Mononuclear cell (primary cell): Measurements from ENCODE around the gene MTHFD2L. TPM values are rescaled to one million over a fixed set of nuclear protein-coding genes. Genes with fewer than 3 reads are reported as not detected.

Source experiments
- H3K27me3 ChIP-seq: 2 replicates; pipeline ENCODE4 v1.6.0; 2011; ENCODE audit warnings: low read length, control low read depth; ENCODE audit not compliant: insufficient read depth
- H3K4me1 ChIP-seq: 2 replicates; pipeline ENCODE4 v1.5.1; 2011; ENCODE audit warnings: mild to moderate bottlenecking, low read length, control low read depth; ENCODE audit not compliant: insufficient read depth
- H3K4me3 ChIP-seq: 2 replicates; pipeline ENCODE4 v1.5.1; 2011; ENCODE audit warnings: mild to moderate bottlenecking, low read length, moderate library complexity
- H3K9me3 ChIP-seq: 2 replicates; pipeline ENCODE4 v1.5.1; 2011; ENCODE audit warnings: low read depth, mild to moderate bottlenecking, control low read depth, low read length
- total RNA-seq: library from RNA; depleted of rRNA; stranded (reverse); fragments of >200 nt; gene quantifications from one replicate; pipeline ENCODE4 v1.2.3, GENCODE V29; 2012

Gene MTHFD2L
- total RNA-seq, 1 donor: 20.1 TPM

DNA sequence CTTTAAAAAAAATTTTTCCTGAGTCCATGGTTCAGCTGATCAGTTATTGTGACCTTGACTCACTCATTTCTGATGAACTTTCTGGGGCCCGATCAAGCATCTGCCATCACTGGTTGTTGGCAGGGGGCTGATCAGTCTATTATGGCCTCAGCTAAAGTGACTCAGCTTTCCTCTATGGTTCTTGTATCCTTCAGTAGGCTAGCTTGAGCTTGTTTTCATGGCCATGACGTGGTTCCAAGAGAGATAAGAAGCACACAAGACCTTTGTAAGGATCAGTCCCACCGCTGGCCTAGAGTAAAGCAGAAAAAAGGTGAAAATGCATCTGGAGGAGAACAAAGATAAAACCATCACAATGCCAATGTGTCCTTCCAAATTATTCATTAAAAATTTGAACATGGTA lies 120.6 kb downstream of the MTHFD2L start:
- Histone ChIP-seq H3K27me3 (no peaks in the 10 kb centered on the region), H3K9me3 (no peaks in the 10 kb centered on the region), H3K4me1 (peaks cover 4% of the 10 kb centered on the region), H3K4me3 (no peak overlapping the region)

- peaks cover 4% of the 10 kb centered on the region for H3K4me1 ChIP-seq
- H3K4me3 ChIP-seq: no peak overlapping the region
- no peaks in the 10 kb centered on the region for H3K27me3 ChIP-seq
- no peaks in the 10 kb centered on the region for H3K9me3 ChIP-seq
These were observed 121.8 kb downstream of the MTHFD2L start for GRCh38 chr4:74279716-74280115.

- no peaks in the 10 kb centered on the region for H3K27me3 ChIP-seq
- no peaks in the 10 kb centered on the region for H3K9me3 ChIP-seq
- peaks cover 4% of the 10 kb centered on the region for H3K4me1 ChIP-seq
- no peak overlapping the region for H3K4me3 ChIP-seq
These were observed 125.0 kb downstream of the MTHFD2L start for GRCh38 chr4:74282926-74283325.

DNA sequence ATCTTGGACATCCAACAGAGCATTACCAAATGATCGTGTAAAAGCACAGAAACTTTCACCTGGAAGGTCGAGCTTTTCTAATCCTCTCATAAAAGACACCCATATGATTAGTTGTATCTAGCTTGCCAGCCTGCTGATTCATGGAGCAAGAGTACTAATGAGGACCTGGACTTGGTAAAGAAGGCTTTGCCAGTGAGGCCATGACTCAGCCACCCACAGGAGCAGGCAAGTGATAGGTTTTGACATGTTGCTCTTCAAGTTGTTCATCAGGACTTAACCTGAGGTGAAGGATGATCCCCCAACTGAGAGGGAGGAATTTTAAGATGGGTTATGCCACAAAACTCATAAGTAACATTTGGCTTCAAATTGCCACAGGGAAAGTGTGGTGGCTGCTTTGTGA lies 125.7 kb downstream of the MTHFD2L start:
- no peak overlapping the region for H3K4me3 ChIP-seq
- peaks cover 4% of the 10 kb centered on the region for H3K4me1 ChIP-seq
- no peaks in the 10 kb centered on the region for H3K9me3 ChIP-seq
- H3K27me3 ChIP-seq: no peaks in the 10 kb centered on the region

DNA sequence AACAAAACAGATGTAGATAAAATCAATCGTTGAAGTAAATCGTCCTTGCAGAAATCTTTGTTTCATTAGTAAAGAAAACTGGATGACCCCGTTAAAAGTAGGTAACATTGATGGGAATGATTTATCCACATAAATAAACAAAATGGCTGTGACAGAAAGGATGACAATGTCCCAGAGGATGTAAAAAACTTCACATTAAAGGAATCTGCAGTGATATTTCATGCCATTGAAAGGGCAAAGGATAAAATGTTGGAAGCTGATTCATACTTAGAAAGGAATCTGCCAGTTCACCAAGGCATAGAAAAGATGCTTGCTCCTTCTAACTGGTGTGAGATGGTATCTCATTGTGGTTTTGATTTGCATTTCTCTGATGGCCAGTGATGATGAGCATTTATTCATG lies 126.1 kb downstream of the MTHFD2L start:
- Histone ChIP-seq H3K4me3 (no peak overlapping the region), H3K9me3 (no peaks in the 10 kb centered on the region), H3K4me1 (peaks cover 4% of the 10 kb centered on the region), H3K27me3 (no peaks in the 10 kb centered on the region)

GRCh38 chr4:74287164-74287563 lies 129.2 kb downstream of the MTHFD2L start:
- H3K27me3 ChIP-seq: no peaks in the 10 kb centered on the region
- H3K4me3 ChIP-seq: no peak overlapping the region
- no peaks in the 10 kb centered on the region for H3K4me1 ChIP-seq
- H3K9me3 ChIP-seq: no peaks in the 10 kb centered on the region

DNA sequence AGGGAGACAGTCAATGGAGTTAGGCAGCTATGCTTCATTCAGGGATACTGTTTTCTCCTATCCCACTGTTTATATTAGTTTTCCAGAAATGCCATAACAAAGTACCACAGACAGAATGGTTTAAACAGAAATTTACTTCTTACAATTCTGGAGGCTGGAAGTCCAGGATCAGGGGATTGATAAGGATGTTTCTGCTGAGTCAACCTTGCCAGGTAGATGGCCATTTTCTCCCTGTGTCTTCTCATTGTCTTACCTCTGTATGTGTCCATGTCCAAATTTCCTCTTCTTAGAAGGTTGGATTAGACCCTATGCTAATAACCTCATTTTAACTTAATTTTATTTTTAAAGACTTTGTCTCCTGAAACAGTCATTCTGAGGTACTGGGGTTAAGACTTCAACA lies 129.9 kb downstream of the MTHFD2L start:
- H3K27me3 ChIP-seq: no peaks in the 10 kb centered on the region
- no peak overlapping the region for H3K4me3 ChIP-seq
- no peaks in the 10 kb centered on the region for H3K4me1 ChIP-seq
- H3K9me3 ChIP-seq: no peaks in the 10 kb centered on the region

GRCh38 chr4:74291471-74291870 lies 133.6 kb downstream of the MTHFD2L start:
- H3K9me3 ChIP-seq: no peaks in the 10 kb centered on the region
- no peaks in the 10 kb centered on the region for H3K27me3 ChIP-seq
- no peaks in the 10 kb centered on the region for H3K4me1 ChIP-seq
- H3K4me3 ChIP-seq: no peak overlapping the region

DNA sequence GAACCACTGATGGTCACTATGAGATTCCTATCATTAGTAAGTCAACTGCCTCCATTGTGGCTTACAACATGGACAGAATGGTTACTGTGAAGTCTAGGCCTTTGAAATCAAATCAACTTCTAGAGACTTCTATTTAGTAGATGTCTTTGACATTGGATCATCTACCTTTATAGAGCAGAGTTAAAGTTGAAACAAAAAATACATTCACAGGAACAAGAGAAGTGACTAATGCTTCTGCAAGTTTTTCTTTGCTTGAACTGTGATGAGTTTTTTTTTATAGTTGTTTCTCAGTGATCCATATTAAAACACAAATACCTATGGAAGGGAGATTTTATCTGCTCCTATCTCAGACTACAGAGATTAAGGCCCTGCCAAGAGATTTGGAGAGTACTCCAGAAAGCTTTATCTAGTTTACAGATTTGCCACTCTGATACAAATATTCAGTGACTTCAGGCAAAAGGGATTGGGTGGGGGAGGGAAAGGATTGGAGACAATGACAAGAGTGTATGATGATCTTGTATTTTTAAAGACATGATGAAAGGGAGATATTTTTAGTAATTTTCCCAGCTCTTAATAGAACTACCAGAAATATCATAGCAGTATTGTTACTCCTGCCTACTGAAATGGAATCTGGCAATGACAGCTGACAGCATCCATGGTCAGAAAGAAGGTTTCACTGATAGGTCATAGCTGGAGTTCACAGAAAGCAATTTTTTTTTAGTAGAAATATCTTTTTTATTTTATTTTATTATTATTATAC lies 134.4 kb downstream of the MTHFD2L start:
- no peaks in the 10 kb centered on the region for H3K27me3 ChIP-seq
- H3K9me3 ChIP-seq: no peaks in the 10 kb centered on the region
- H3K4me1 ChIP-seq: no peaks in the 10 kb centered on the region
- no peak overlapping the region for H3K4me3 ChIP-seq

GRCh38 chr4:74293558-74293957 lies 135.6 kb downstream of the MTHFD2L start:
- H3K9me3 ChIP-seq: no peaks in the 10 kb centered on the region
- H3K27me3 ChIP-seq: no peaks in the 10 kb centered on the region
- H3K4me3 ChIP-seq: no peak overlapping the region
- H3K4me1 ChIP-seq: no peaks in the 10 kb centered on the region

GRCh38 chr4:74294681-74295080 lies 136.8 kb downstream of the MTHFD2L start:
- no peaks in the 10 kb centered on the region for H3K4me1 ChIP-seq
- H3K4me3 ChIP-seq: no peak overlapping the region
- H3K27me3 ChIP-seq: no peaks in the 10 kb centered on the region
- no peaks in the 10 kb centered on the region for H3K9me3 ChIP-seq

- H3K4me1 ChIP-seq: no peaks in the 10 kb centered on the region
- H3K27me3 ChIP-seq: no peaks in the 10 kb centered on the region
- no peak overlapping the region for H3K4me3 ChIP-seq
- no peaks in the 10 kb centered on the region for H3K9me3 ChIP-seq
These were observed 139.6 kb downstream of the MTHFD2L start for GRCh38 chr4:74297539-74297938.

GRCh38 chr4:74304095-74304625 lies 146.2 kb downstream of the MTHFD2L start:
- H3K4me3 ChIP-seq: no peak overlapping the region
- H3K9me3 ChIP-seq: no peaks in the 10 kb centered on the region
- no peaks in the 10 kb centered on the region for H3K4me1 ChIP-seq
- H3K27me3 ChIP-seq: no peaks in the 10 kb centered on the region

DNA sequence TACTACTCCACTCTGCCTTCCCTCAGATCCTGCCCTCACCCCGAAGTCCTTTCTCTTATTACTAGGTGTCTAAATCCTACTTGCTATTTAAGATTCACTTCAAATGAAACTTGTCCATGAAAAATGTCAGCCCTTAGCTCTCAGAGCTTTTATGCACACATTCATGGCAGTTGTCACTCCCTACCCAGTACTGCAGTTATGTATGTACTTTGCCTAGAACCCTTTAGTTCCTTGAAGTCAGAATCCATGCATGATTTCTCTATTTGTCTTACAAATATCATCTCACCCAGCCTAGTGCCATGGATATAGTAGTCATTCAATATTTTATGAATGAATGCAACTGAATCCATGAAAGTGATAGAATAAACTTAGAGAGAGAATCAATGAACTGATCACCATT lies 147.1 kb downstream of the MTHFD2L start:
- H3K4me1 ChIP-seq: no peaks in the 10 kb centered on the region

GRCh38 chr4:74307170-74307569 lies 149.3 kb downstream of the MTHFD2L start:
- Histone ChIP-seq H3K27me3 (no peaks in the 10 kb centered on the region), H3K9me3 (no peaks in the 10 kb centered on the region), H3K4me1 (no peaks in the 10 kb centered on the region)

More for the DNA sequence above, 147.1 kb downstream of the MTHFD2L start:
- no peak overlapping the region for H3K4me3 ChIP-seq
- H3K9me3 ChIP-seq: no peaks in the 10 kb centered on the region
- H3K27me3 ChIP-seq: no peaks in the 10 kb centered on the region

DNA sequence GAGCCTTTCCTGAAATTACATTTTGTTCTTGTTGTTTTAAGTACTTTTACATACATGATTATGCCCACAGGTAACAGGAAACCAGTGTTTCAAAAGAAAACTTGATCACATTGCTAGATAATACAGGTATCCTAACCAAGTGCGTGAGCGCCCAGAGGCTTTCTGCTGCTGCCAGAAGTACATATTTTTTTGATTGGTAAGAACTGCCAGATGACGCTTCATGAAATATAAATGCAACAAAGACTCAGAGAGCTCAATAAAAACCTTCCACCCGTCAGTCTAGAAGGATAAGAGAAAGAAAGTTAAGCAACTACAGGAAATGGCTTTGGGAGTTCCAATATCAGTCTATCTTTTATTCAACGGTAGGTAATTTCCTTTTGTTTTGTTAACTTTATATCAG lies 150.3 kb downstream of the MTHFD2L start, which contains the start of gene EPGN:
Gene EPGN (plus strand): TSS at position 256 of the 400 bp plus-strand sequence. CDS start 64 bp downstream, at position 320.
- Histone ChIP-seq H3K9me3 (no peaks in the 10 kb centered on the region), H3K4me3 (no peak within 1 kb of the TSS), H3K4me1 (no peaks in the 10 kb centered on the region), H3K27me3 (no peaks in the 10 kb centered on the region)

More at GRCh38 chr4:74307170-74307569, 149.3 kb downstream of the MTHFD2L start:
- no peak overlapping the region for H3K4me3 ChIP-seq
